NCI-H748 (cell line): Measurements from ENCODE around the gene UBR4.

Source experiments
- DNase-seq: peaks from one replicate; lab custom pipeline; 2025; ENCODE audit not compliant: unreplicated experiment; lab: John Stamatoyannopoulos, UW

UBR4 gene

GRCh38 chr1:19149736-19150135, 60.3 kb downstream of the UBR4 start:
- DNase-seq, result no peak

GRCh38 chr1:19140465-19140864, 69.6 kb downstream of the UBR4 start:
- DNase-seq, result no peak

GRCh38 chr1:19139711-19140110, 70.4 kb downstream of the UBR4 start:
- DNase-seq, result no peak

- DNase-seq, result no peak
Measured at GRCh38 chr1:19138958-19139581, 71.0 kb downstream of the UBR4 start.

GRCh38 chr1:19138331-19138730, 71.7 kb downstream of the UBR4 start:
- DNase-seq, result no peak

GRCh38 chr1:19137158-19137557, 72.9 kb downstream of the UBR4 start:
- no peak for DNase-seq

GRCh38 chr1:19133360-19133759, 76.7 kb downstream of the UBR4 start:
- DNase-seq, result no peak

- DNase-seq, result no peak
Measured at GRCh38 chr1:19130468-19130867, 79.6 kb downstream of the UBR4 start.

GRCh38 chr1:19128968-19129514, 81.0 kb downstream of the UBR4 start:
- DNase-seq, result no peak

- no peak for DNase-seq
Measured at GRCh38 chr1:19124273-19124672, 85.8 kb downstream of the UBR4 start.

- no peak for DNase-seq
Measured at GRCh38 chr1:19123837-19124236, 86.2 kb downstream of the UBR4 start.

- DNase-seq, result no peak
Measured at GRCh38 chr1:19122668-19123067, 87.4 kb downstream of the UBR4 start.

- no peak for DNase-seq
Measured at GRCh38 chr1:19121192-19121591, 88.9 kb downstream of the UBR4 start.

GRCh38 chr1:19120070-19120469, 90.0 kb downstream of the UBR4 start:
- DNase-seq, result no peak

- no peak for DNase-seq
Measured at GRCh38 chr1:19115082-19115808, 94.8 kb downstream of the UBR4 start.

GRCh38 chr1:19113697-19114092, 96.4 kb downstream of the UBR4 start:
- peak; percentile 2 for DNase-seq

- no peak for DNase-seq
Measured at GRCh38 chr1:19112891-19113696, 97.0 kb downstream of the UBR4 start.

GRCh38 chr1:19110257-19110927, 99.7 kb downstream of the UBR4 start:
- no peak for DNase-seq

- no peak for DNase-seq
Measured at GRCh38 chr1:19109545-19109944, 100.5 kb downstream of the UBR4 start.

- DNase-seq, result no peak
Measured at GRCh38 chr1:19101244-19101643, 108.8 kb downstream of the UBR4 start.

GRCh38 chr1:19100028-19100427, 110.0 kb downstream of the UBR4 start:
- no peak for DNase-seq
